ENCODE data around the gene ADARB2.

Gene ADARB2

GRCh38 chr10:1333981-1334380 is 403.3 kb downstream of the ADARB2 start:
- no peak for TF ChIP-seq ZBTB7A (IDR thresholded peaks at IDR 0.05; ENCODE audit: low read depth)

- TF ChIP-seq ZBTB7A (IDR thresholded peaks at IDR 0.05; ENCODE audit: low read depth) (no peak), RAD21 (IDR thresholded peaks at IDR 0.05; ENCODE audit: low read depth) (no peak)
These were observed 405.8 kb downstream of the ADARB2 start for GRCh38 chr10:1331560-1331959.

GRCh38 chr10:1329622-1330021 is 407.7 kb downstream of the ADARB2 start:
- TF ChIP-seq ZBTB7A (IDR thresholded peaks at IDR 0.05; ENCODE audit: low read depth), result no peak

- TF ChIP-seq NFIC (IDR thresholded peaks at IDR 0.05) (no peak), USF1 (IDR thresholded peaks at IDR 0.05) (no peak), FOXM1 (IDR thresholded peaks at IDR 0.05; ENCODE audit: borderline replicate concordance, low read depth) (no peak), EP300 (IDR thresholded peaks at IDR 0.05; ENCODE audit: borderline replicate concordance) (no peak), TAF1 (IDR thresholded peaks at IDR 0.05; ENCODE audit: low read depth) (no peak), CREB1 (IDR thresholded peaks at IDR 0.05; ENCODE audit: low read depth) (no peak), MAX (IDR thresholded peaks at IDR 0.05) (no peak), REST (IDR thresholded peaks at IDR 0.05; ENCODE audit: low read depth) (no peak), TEAD4 (IDR thresholded peaks at IDR 0.05) (no peak), TCF12 (IDR thresholded peaks at IDR 0.05; ENCODE audit: low read depth) (no peak), RAD21 (IDR thresholded peaks at IDR 0.05; ENCODE audit: low read depth) (no peak)
These were observed 408.2 kb downstream of the ADARB2 start for GRCh38 chr10:1328981-1329614.

- TF ChIP-seq NFIC (IDR thresholded peaks at IDR 0.05), result no peak
- TF ChIP-seq USF1 (IDR thresholded peaks at IDR 0.05), result no peak
- TF ChIP-seq TAF1 (IDR thresholded peaks at IDR 0.05; ENCODE audit: low read depth), result no peak
- no peak for TF ChIP-seq YY1 (IDR thresholded peaks at IDR 0.05; ENCODE audit: low read depth)
- no peak for TF ChIP-seq ZBTB7A (IDR thresholded peaks at IDR 0.05; ENCODE audit: low read depth)
These were observed 409.0 kb downstream of the ADARB2 start for GRCh38 chr10:1328161-1328823.

- TF ChIP-seq TEAD4 (IDR thresholded peaks at IDR 0.05), result no peak
- no peak for TF ChIP-seq TAF1 (IDR thresholded peaks at IDR 0.05; ENCODE audit: low read depth)
- TF ChIP-seq USF1 (IDR thresholded peaks at IDR 0.05), result no peak
- TF ChIP-seq CREB1 (IDR thresholded peaks at IDR 0.05; ENCODE audit: low read depth), result no peak
- no peak for TF ChIP-seq MAX (IDR thresholded peaks at IDR 0.05)
- TF ChIP-seq ZBTB7A (IDR thresholded peaks at IDR 0.05; ENCODE audit: low read depth), result no peak
- TF ChIP-seq YY1 (IDR thresholded peaks at IDR 0.05; ENCODE audit: low read depth), result no peak
- TF ChIP-seq NFIC (IDR thresholded peaks at IDR 0.05), result no peak
- no peak for TF ChIP-seq REST (IDR thresholded peaks at IDR 0.05; ENCODE audit: low read depth)
- no peak for TF ChIP-seq TCF12 (IDR thresholded peaks at IDR 0.05; ENCODE audit: low read depth)
- no peak for TF ChIP-seq RAD21 (IDR thresholded peaks at IDR 0.05; ENCODE audit: low read depth)
These were observed 409.6 kb downstream of the ADARB2 start for GRCh38 chr10:1327759-1328158.

- TF ChIP-seq FOXM1 (IDR thresholded peaks at IDR 0.05; ENCODE audit: borderline replicate concordance, low read depth) (no peak), TEAD4 (IDR thresholded peaks at IDR 0.05) (no peak), REST (IDR thresholded peaks at IDR 0.05; ENCODE audit: low read depth) (no peak)
These were observed 412.4 kb downstream of the ADARB2 start for GRCh38 chr10:1324903-1325302.

Measured in Ishikawa (cell line).